Neural cell (in vitro differentiated cells): ENCODE results near the gene SMAD5. TPM values are rescaled to one million over a fixed set of nuclear protein-coding genes. Genes with fewer than 3 reads are reported as not detected.

Experiments
- H2AFZ ChIP-seq: fragments of 200-600, 300-800 bp; sonication (generic), shearing (Covaris generic); 2 replicates; pipeline ENCODE4 v1.6.0; 2014; ENCODE audit warnings: low read depth, mild to moderate bottlenecking, antibody characterized with exemption, low read length, moderate library complexity
- H3F3A ChIP-seq: fragments of 200-600 bp; shearing (Covaris generic); 2 replicates; pipeline ENCODE4 v1.6.1; 2016; ENCODE audit warnings: mild to moderate bottlenecking, moderate library complexity, mixed read lengths, antibody characterized with exemption, low read length; ENCODE audit not compliant: insufficient read depth, poor library complexity, severe bottlenecking
- H3K27ac ChIP-seq: fragments of 200-600, 300-800 bp; sonication (generic), shearing (Covaris generic); 2 replicates; pipeline ENCODE4 v1.5.1; 2014; ENCODE audit warnings: mild to moderate bottlenecking, low read length, moderate library complexity
- H3K27me3 ChIP-seq: fragments of 300-800, 200-600 bp; sonication (generic), shearing (Covaris generic); 2 replicates; pipeline ENCODE4 v1.6.0; 2014; ENCODE audit warnings: mild to moderate bottlenecking, low read depth, low read length, moderate library complexity; ENCODE audit not compliant: insufficient read depth
- H3K36me3 ChIP-seq: fragments of 300-800, 200-600 bp; sonication (generic), shearing (Covaris generic); 2 replicates; pipeline ENCODE4 v1.5.1; 2014; ENCODE audit warnings: mild to moderate bottlenecking, antibody characterized with exemption, low read length, moderate library complexity; ENCODE audit not compliant: insufficient read depth
- H3K4me2 ChIP-seq: fragments of 300-800, 200-600 bp; sonication (generic), shearing (Covaris generic); 2 replicates; pipeline ENCODE4 v1.6.0; 2014; ENCODE audit warnings: mild to moderate bottlenecking, low read length
- H3K4me3 ChIP-seq: fragments of 300-800, 200-600 bp; sonication (generic), shearing (Covaris generic); 2 replicates; pipeline ENCODE4 v1.5.1; 2014; ENCODE audit warnings: mild to moderate bottlenecking, low read length, moderate library complexity
- H3K79me2 ChIP-seq: fragments of 200-600 bp; shearing (Covaris generic); replicated peaks from 2 replicates; pipeline ENCODE4 v1.6.0; 2014; ENCODE audit warnings: mild to moderate bottlenecking, low read length, moderate library complexity; ENCODE audit not compliant: insufficient read depth
- H3K9ac ChIP-seq: fragments of 300-800, 200-600 bp; sonication (generic), shearing (Covaris generic); 2 replicates; pipeline ENCODE4 v1.6.1; 2016; ENCODE audit warnings: mild to moderate bottlenecking, low read length, mixed read lengths
- H3K9me2 ChIP-seq: fragments of 200-600 bp; shearing (Covaris generic); 2 replicates; pipeline ENCODE4 v1.6.1; 2016; ENCODE audit warnings: mild to moderate bottlenecking, low read length, mixed read lengths; ENCODE audit not compliant: insufficient read depth
- H3K9me3 ChIP-seq: fragments of 200-600, 300-800 bp; sonication (generic), shearing (Covaris generic); 2 replicates; pipeline ENCODE4 v1.6.1; 2016; ENCODE audit warnings: mild to moderate bottlenecking, mixed run types, low read length, moderate library complexity, mixed read lengths
- H4K20me1 ChIP-seq: fragments of 200-600 bp; shearing (Covaris generic); 2 replicates; pipeline ENCODE4 v1.6.1; 2016; ENCODE audit warnings: mild to moderate bottlenecking, mixed run types; ENCODE audit not compliant: insufficient read depth
- EP300 ChIP-seq: fragments of 450-650 bp; conservative IDR thresholded peaks from 2 replicates; pipeline ENCODE4 v1.6.1; 2014; ENCODE audit warnings: antibody characterized with exemption, mild to moderate bottlenecking, moderate library complexity; ENCODE audit not compliant: poor library complexity, severe bottlenecking
- EZH2 ChIP-seq: fragments of 200-600, 300-800 bp; shearing (Covaris generic), sonication (generic); IDR thresholded peaks from 2 replicates; pipeline ENCODE4 v1.6.1; 2014; ENCODE audit warnings: antibody characterized with exemption, low read length, borderline replicate concordance, mild to moderate bottlenecking; ENCODE audit not compliant: insufficient read depth, poor library complexity, severe bottlenecking
- MXI1 ChIP-seq: fragments of 450-650 bp; conservative IDR thresholded peaks from 2 replicates; pipeline ENCODE4 v1.6.1; 2014; ENCODE audit warnings: antibody characterized with exemption, mild to moderate bottlenecking; ENCODE audit not compliant: poor library complexity, severe bottlenecking
- POLR2AphosphoS5 ChIP-seq: IDR thresholded peaks from 2 replicates; pipeline ENCODE4 v1.6.1; 2012
- RAD21 ChIP-seq: fragments of 450-650 bp; conservative IDR thresholded peaks from 2 replicates; pipeline ENCODE4 v1.6.1; 2014; ENCODE audit warnings: antibody characterized with exemption, mild to moderate bottlenecking, moderate library complexity
- SMC3 ChIP-seq: fragments of 450-650 bp; conservative IDR thresholded peaks from 2 replicates; pipeline ENCODE4 v1.6.1; 2014; ENCODE audit warnings: antibody characterized with exemption, mild to moderate bottlenecking, moderate library complexity; ENCODE audit not compliant: poor library complexity
- TAF1 ChIP-seq: IDR thresholded peaks from 2 replicates; pipeline ENCODE4 v1.6.1; 2012; ENCODE audit warnings: low read depth
- polyA plus RNA-seq: library from polyadenylated mRNA; depleted of rRNA; stranded (reverse); fragments of >200 nt; gene quantifications from 2 replicates; pipeline ENCODE4 v1.2.3, GENCODE V29; 2014
- TF ChIP-seq, protein P1 (sequence below): IDR thresholded peaks from 2 replicates; pipeline ENCODE4 v1.6.1; 2012; ENCODE audit warnings: borderline replicate concordance
- TF ChIP-seq, protein P2 (sequence below): fragments of 450-650 bp; IDR thresholded peaks from 2 replicates; pipeline ENCODE4 v1.5.1; 2014; ENCODE audit warnings: antibody characterized with exemption, mild to moderate bottlenecking, moderate library complexity; ENCODE audit not compliant: poor library complexity, severe bottlenecking

The SMAD5 gene
- polyA plus RNA-seq, 1 donor from 2014 or later: 26.3 TPM

DNA sequence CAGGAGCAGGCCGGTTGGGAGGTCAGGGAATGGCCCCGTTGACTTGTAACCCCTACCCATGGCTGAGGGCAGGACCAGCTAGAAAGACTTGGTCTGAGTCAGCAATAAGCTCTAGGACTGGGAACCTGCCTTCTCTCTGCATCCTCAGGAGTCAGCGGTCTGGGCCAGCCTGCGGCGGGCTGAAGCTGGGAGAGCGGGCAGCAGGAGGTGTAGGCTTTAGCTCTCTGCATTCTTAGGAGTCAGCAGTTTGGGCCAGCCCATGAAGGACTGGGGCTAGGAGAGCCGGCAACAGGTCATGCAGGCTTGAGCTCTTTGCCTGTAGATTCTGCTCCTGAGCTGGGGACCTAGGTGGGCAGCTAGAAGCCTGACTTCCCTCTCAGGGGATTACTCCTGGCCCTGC is 66.8 kb downstream of the SMAD5 start:
- H3K9ac ChIP-seq: no peak overlapping the region
- no peak overlapping the region for H3K4me2 ChIP-seq
- H3K36me3 ChIP-seq: no peaks in the 10 kb centered on the region
- no peaks in the 10 kb centered on the region for H3K9me2 ChIP-seq
- TF ChIP-seq TAF1: no peak
- TF ChIP-seq EP300: no peak
- TF ChIP-seq POLR2AphosphoS5: no peak
- no peak for TF ChIP-seq MXI1
- TF ChIP-seq, protein P1, sequence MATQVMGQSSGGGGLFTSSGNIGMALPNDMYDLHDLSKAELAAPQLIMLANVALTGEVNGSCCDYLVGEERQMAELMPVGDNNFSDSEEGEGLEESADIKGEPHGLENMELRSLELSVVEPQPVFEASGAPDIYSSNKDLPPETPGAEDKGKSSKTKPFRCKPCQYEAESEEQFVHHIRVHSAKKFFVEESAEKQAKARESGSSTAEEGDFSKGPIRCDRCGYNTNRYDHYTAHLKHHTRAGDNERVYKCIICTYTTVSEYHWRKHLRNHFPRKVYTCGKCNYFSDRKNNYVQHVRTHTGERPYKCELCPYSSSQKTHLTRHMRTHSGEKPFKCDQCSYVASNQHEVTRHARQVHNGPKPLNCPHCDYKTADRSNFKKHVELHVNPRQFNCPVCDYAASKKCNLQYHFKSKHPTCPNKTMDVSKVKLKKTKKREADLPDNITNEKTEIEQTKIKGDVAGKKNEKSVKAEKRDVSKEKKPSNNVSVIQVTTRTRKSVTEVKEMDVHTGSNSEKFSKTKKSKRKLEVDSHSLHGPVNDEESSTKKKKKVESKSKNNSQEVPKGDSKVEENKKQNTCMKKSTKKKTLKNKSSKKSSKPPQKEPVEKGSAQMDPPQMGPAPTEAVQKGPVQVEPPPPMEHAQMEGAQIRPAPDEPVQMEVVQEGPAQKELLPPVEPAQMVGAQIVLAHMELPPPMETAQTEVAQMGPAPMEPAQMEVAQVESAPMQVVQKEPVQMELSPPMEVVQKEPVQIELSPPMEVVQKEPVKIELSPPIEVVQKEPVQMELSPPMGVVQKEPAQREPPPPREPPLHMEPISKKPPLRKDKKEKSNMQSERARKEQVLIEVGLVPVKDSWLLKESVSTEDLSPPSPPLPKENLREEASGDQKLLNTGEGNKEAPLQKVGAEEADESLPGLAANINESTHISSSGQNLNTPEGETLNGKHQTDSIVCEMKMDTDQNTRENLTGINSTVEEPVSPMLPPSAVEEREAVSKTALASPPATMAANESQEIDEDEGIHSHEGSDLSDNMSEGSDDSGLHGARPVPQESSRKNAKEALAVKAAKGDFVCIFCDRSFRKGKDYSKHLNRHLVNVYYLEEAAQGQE: no peak
- TF ChIP-seq SMC3: no peak
- no peak for TF ChIP-seq EZH2
- no peak for TF ChIP-seq RAD21
- H3K27ac ChIP-seq: no peak overlapping the region
- no peaks in the 10 kb centered on the region for H3K9me3 ChIP-seq
- no peak overlapping the region for H2AFZ ChIP-seq
- H3F3A ChIP-seq: no peaks in the 10 kb centered on the region
- H3K4me3 ChIP-seq: no peak overlapping the region
- H4K20me1 ChIP-seq: no peaks in the 10 kb centered on the region
- no peaks in the 10 kb centered on the region for H3K79me2 ChIP-seq
- no peaks in the 10 kb centered on the region for H3K27me3 ChIP-seq

DNA sequence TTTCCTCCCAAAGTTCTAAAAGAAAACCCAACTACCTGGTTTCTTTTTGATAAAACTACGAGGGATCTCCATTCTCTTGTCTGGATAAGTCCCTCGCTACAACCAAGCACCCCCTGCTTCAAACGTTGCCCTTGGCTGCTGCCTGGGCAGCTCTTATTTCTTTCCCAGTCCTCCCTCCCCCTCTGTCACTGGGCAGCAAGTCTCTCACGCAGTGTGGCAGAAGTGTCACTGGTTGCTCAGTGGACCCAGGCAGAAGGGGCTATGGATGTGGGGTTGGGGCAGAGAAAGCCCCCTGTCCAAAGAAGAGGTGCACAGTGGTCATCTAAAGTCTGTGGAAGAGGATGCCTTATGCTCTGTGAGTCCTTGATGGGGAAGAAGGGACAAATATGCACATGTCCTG is 67.5 kb downstream of the SMAD5 start:
- Histone ChIP-seq H3K4me2 (no peak overlapping the region), H3K36me3 (no peaks in the 10 kb centered on the region), H3K9me2 (no peaks in the 10 kb centered on the region), H3K9me3 (no peaks in the 10 kb centered on the region), H3F3A (no peaks in the 10 kb centered on the region), H2AFZ (no peak overlapping the region), H4K20me1 (no peaks in the 10 kb centered on the region), H3K27ac (no peak overlapping the region), H3K4me3 (no peak overlapping the region), H3K9ac (no peak overlapping the region), H3K79me2 (no peaks in the 10 kb centered on the region), H3K27me3 (no peaks in the 10 kb centered on the region)
- no peak for TF ChIP-seq EP300

DNA sequence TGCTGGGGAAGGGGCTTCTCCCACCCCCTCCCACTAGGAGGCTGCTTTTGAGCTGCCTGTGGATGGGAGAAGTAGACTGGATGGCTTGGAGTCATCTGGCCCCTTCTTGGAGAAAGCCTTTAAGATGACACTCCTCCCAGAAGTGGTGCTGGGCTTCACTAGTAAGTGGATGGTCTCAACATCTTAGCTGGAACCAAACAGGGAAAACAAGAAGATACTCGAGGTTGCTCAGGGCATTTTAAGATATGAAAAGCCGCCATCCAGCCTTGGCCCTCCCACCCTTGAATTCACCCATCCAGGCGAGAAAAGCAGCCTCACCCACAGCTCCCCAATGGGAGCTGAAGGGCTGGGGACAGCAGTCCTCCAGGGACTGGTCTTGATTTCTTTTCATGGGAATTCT is 68.1 kb downstream of the SMAD5 start:
- Histone ChIP-seq H3K27ac (no peak overlapping the region), H3K4me3 (no peak overlapping the region), H3K36me3 (no peaks in the 10 kb centered on the region), H3F3A (no peaks in the 10 kb centered on the region), H3K9me2 (no peaks in the 10 kb centered on the region), H2AFZ (no peak overlapping the region), H3K79me2 (no peaks in the 10 kb centered on the region), H3K9me3 (no peaks in the 10 kb centered on the region), H3K27me3 (no peaks in the 10 kb centered on the region), H4K20me1 (no peaks in the 10 kb centered on the region), H3K4me2 (no peak overlapping the region), H3K9ac (no peak overlapping the region)
- TF ChIP-seq EZH2: no peak
- TF ChIP-seq MXI1: no peak
- no peak for TF ChIP-seq SMC3
- TF ChIP-seq RAD21: no peak
- TF ChIP-seq TAF1: no peak
- TF ChIP-seq POLR2AphosphoS5: no peak
- TF ChIP-seq EP300: no peak
- TF ChIP-seq, protein P1: no peak
- TF ChIP-seq, protein P2, sequence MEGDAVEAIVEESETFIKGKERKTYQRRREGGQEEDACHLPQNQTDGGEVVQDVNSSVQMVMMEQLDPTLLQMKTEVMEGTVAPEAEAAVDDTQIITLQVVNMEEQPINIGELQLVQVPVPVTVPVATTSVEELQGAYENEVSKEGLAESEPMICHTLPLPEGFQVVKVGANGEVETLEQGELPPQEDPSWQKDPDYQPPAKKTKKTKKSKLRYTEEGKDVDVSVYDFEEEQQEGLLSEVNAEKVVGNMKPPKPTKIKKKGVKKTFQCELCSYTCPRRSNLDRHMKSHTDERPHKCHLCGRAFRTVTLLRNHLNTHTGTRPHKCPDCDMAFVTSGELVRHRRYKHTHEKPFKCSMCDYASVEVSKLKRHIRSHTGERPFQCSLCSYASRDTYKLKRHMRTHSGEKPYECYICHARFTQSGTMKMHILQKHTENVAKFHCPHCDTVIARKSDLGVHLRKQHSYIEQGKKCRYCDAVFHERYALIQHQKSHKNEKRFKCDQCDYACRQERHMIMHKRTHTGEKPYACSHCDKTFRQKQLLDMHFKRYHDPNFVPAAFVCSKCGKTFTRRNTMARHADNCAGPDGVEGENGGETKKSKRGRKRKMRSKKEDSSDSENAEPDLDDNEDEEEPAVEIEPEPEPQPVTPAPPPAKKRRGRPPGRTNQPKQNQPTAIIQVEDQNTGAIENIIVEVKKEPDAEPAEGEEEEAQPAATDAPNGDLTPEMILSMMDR: no peak
